Pancreas (tissue), 10 donors: ENCODE results near the gene PRR5L. TPM values are rescaled to one million over a fixed set of nuclear protein-coding genes. Genes with fewer than 3 reads are reported as not detected.

Experiments used
- ATAC-seq, 4 donors: fragments of 200-7000 bp; cut with Tn5 transposase; one replicate each; pipeline versions ENCODE4 v1.8.0 to v1.9.1; 2020; ENCODE audit warnings: mild to moderate bottlenecking in 4 of 4, moderate library complexity in 4 of 4
- DNase-seq, 6 donors: peaks; one replicate each; pipeline ENCODE4 v3.0.0-alpha.2; 2020
- FAIRE-seq: peaks from 2 replicates; lab custom pipeline; 2012; peaks lifted over from hg19 to GRCh38; lab: Jason Lieb, UNC
- H3K27ac ChIP-seq, 4 donors: fragments of 200-600 bp; sonication (generic); 1 replicate in 3 of 4; 2 replicates in 1 of 4; pipeline versions ENCODE4 v1.5.0 to v1.8.0; 2020
- H3K27me3 ChIP-seq, 4 donors: fragments of 200-600 bp; one replicate each; pipeline ENCODE4 v1.8.0; 2021
- H3K36me3 ChIP-seq, 3 donors: fragments of 200-600 bp; sonication (generic) in 1 of 3; one replicate each; pipeline versions ENCODE4 v1.5.0 to v1.8.0; 2020 to 2021
- H3K4me1 ChIP-seq, 3 donors: fragments of 200-600 bp; one replicate each; pipeline ENCODE4 v1.8.0; 2021
- H3K4me3 ChIP-seq, 4 donors: fragments of 200-600 bp; sonication (generic) in 2 of 4; one replicate each; pipeline versions ENCODE4 v1.5.0 to v1.8.0; 2020 to 2021
- H3K9me3 ChIP-seq, 4 donors: fragments of 200-600 bp; one replicate each; pipeline ENCODE4 v1.8.0; 2021
- WGBS, 2 donors: extraction: QIAGEN DNeasy Blood & Tissue Kit; methylation state at CpG; one replicate each; pipeline ENCODE4 v1.1.7; 2013; 5-methylcytosine and 5-hydroxymethylcytosine counted together
- intact Hi-C, 3 donors: fragments of 100-400 bp; cut with DNase I; formaldehyde crosslinking; loops; one replicate each; pipeline versions ENCODE4 v1.11.1 to v1.14.2; 2022
- polyA plus RNA-seq, 2 donors: library from polyadenylated mRNA; stranded (reverse); fragments of 200-250 nt; gene quantifications; one replicate each; pipeline ENCODE4 v1.2.3, GENCODE V29; 2013
- total RNA-seq, 6 donors: library from RNA; stranded (reverse); fragmentation: NEBNext Ultra II Directional in 4 of 6; extraction: Animal tissue kit (Norgen Biotek cat#: 25700) in 4 of 6; gene quantifications; one replicate each; pipeline versions ENCODE4 v1.2.1 to v1.2.4, GENCODE V29; 2021 to 2023
- TF ChIP-seq, protein P1 (sequence below), 4 donors: fragments of 200-600 bp; sonication (generic) in 3 of 4; IDR thresholded peaks; one replicate each; pipeline versions ENCODE4 v1.5.0 to v1.8.0; 2021; ENCODE audit warnings: antibody characterized with exemption in 4 of 4
- donor health status: healthy with polysubstance abuse.
- donor health status: DM: no; HTN: no; CAD: no; lungs with moderate emphysema.
- donor health status: DM: no; HTN: no; CAD: no.
- donor health status: control.
- donor health status: control.
- donor health status: Bipolar disorder and iron deficiency.
- donor health status: DM: yes; HTN: yes; CAD: no.
- donor health status: DM: no; HTN: no; CAD: no.
- donor health status: DM: no; HTN: no; CAD: no.
- donor health status: DM: yes; HTN: yes; CAD: no.

Gene PRR5L
- total and polyA plus RNA-seq, 8 donors = 1.3 to 9.0 (median 2.2) TPM

- Histone ChIP-seq H3K4me3 (no peak overlapping the region), H3K27ac (no peak overlapping the region), H3K9me3 (no peaks in the 10 kb centered on the region), H3K36me3 (no peaks in the 10 kb centered on the region), H3K27me3 (peaks cover 0 to 3% (median 0%) of the 10 kb centered on the region in 4 donors), H3K4me1 (no peaks in the 10 kb centered on the region)
- TF ChIP-seq, protein P1, sequence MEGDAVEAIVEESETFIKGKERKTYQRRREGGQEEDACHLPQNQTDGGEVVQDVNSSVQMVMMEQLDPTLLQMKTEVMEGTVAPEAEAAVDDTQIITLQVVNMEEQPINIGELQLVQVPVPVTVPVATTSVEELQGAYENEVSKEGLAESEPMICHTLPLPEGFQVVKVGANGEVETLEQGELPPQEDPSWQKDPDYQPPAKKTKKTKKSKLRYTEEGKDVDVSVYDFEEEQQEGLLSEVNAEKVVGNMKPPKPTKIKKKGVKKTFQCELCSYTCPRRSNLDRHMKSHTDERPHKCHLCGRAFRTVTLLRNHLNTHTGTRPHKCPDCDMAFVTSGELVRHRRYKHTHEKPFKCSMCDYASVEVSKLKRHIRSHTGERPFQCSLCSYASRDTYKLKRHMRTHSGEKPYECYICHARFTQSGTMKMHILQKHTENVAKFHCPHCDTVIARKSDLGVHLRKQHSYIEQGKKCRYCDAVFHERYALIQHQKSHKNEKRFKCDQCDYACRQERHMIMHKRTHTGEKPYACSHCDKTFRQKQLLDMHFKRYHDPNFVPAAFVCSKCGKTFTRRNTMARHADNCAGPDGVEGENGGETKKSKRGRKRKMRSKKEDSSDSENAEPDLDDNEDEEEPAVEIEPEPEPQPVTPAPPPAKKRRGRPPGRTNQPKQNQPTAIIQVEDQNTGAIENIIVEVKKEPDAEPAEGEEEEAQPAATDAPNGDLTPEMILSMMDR (IDR thresholded peaks at IDR 0.05) = no peak
- no peak for FAIRE-seq
- no peak for DNase-seq
- 69 to 85% methylated on average over 4 of the region's 4 CpGs for WGBS, 2 donors
- intact Hi-C loops = no loop called here
- ATAC-seq = no peak
Observed at GRCh38 chr11:36362902-36363301, 66.8 kb downstream of the PRR5L start.

DNA sequence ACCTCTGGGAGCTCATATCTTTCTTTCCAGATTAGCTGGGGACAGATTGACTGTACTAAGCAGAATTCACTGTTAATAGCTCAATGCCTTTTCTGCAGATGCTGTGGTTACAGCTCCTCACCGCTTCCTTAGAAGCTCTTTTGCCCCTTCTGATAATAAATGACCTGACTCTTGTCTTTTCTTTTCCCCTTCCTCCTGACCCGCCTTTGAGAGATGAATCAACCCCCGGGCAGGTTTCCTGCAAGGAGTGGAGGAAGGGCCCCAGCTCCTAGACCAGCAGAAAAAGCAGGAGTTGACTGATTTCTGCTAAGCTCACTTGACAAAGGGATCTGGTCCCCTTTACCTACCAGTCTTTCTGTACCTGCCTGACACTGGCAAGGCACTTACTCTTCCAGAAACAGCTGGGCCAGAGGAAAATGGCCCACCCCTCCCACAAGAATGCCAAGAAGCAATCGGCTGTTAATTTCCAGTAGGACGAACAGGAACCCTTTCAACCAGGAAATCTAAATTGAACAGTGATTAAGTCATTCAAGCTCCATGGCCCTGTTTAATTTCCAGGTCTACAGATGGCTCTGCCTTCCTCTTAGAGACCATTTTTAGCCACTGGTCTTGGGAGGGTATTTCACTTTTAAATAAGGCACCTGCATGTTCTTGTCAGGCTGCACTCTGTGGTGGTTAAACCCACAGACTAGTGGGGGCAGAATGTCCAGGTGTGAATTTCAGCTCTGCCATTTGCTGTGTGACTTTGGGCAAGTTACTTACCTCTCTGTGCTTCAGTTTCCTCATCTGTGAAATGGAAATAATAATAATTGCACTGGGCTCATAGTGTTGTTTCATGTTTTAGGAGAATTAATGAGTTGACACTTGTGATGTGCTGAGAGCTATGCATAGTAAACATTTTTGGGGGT is 67.5 kb downstream of the PRR5L start:
- 51 to 60% methylated on average over 5 of the region's 5 CpGs for WGBS, 2 donors
- H3K27ac ChIP-seq = no peak overlapping the region
- peak in 2 of 4 donors; percentile 15 to 42 for ATAC-seq

DNA sequence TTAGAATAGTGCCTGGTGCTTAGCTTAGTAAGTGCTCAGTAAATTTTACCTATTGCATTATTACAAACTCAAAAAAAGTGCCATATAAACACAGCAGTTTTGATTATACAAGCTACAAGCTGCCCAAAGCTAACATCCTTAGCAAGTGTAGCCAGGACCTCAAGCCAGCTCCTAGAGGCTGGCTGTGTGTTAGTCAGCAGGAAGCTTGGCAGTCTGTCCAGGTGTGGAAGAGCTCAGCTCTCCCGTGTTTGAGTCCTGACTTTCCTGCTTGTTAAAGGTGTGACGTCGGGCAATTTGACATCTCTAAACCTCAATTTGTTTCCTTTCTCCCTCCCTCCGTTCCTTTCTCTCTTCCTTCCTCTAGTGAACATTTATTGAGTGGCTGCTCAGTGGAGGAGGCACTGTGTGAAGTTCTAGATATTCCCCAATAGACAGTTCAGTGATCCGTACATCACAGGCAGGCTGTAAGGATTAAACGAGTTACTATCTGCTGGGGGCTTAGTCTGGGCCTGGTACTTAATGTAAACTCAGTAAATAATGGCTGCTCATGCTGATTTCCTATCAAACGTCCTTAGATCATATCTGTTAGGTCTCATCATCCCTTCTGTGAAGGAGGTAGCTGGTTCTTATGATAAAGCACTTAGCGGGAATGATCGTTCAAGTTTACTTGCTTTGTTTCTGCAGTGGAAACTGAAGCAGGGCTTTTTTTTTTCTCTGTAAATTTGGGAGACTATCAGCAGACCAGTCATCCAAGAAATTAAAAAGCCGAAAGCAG is 68.7 kb downstream of the PRR5L start:
- FAIRE-seq (no peak), DNase-seq (no peak), ATAC-seq (peak in 3 of 4 donors; percentile 28 to 53 (median 43))
- H3K4me3 ChIP-seq = no peak overlapping the region
- no peaks in the 10 kb centered on the region for H3K9me3 ChIP-seq
- H3K27ac ChIP-seq = no peak overlapping the region
- no peaks in the 10 kb centered on the region for H3K27me3 ChIP-seq
- 55 to 56% methylated on average over 10 of the region's 10 CpGs for WGBS, 2 donors
- H3K4me1 ChIP-seq = no peaks in the 10 kb centered on the region
- no peaks in the 10 kb centered on the region for H3K36me3 ChIP-seq
- TF ChIP-seq, protein P1 (IDR thresholded peaks at IDR 0.05) = no peak
- intact Hi-C loops = no loop called here

More for the DNA sequence above, 67.5 kb downstream of the PRR5L start:
- no peak for FAIRE-seq
- TF ChIP-seq, protein P1 (IDR thresholded peaks at IDR 0.05) = no peak
- Histone ChIP-seq H3K27me3 (peaks cover 0 to 3% (median 0%) of the 10 kb centered on the region in 4 donors), H3K4me1 (no peaks in the 10 kb centered on the region), H3K36me3 (no peaks in the 10 kb centered on the region), H3K9me3 (no peaks in the 10 kb centered on the region), H3K4me3 (no peak overlapping the region)
- intact Hi-C loops = no loop called here
- DNase-seq = no peak

DNA sequence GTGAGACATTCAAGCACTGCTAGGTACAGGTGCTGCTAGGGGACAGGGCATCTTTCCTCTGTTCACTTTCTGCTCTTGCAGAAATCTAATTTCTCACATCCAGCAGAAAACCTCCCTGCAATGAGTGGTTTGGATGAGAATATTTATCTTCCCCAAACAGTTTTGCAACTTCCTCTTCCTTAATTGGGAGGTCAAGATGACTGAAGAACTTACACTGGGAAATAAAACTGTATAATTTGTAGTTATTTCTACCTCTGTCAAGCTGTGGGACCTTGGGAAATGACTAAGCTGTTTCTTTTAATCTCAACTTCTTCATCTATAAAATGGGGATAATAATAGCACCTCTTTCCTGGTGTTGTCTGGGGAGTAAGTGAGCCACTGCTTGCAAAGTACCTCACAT is 69.8 kb downstream of the PRR5L start:
- Histone ChIP-seq H3K4me1 (no peaks in the 10 kb centered on the region), H3K27me3 (no peaks in the 10 kb centered on the region), H3K9me3 (no peaks in the 10 kb centered on the region), H3K4me3 (no peak overlapping the region), H3K36me3 (no peaks in the 10 kb centered on the region), H3K27ac (no peak overlapping the region)
- TF ChIP-seq, protein P1 (IDR thresholded peaks at IDR 0.05) = no peak
- FAIRE-seq (no peak), DNase-seq (no peak), ATAC-seq (peak in 1 of 4 donors; percentile 32)
- intact Hi-C loops = no loop called here
